K562 (cell line): ENCODE results near the gene SERTM1. TPM values are rescaled to one million over a fixed set of nuclear protein-coding genes. Genes with fewer than 3 reads are reported as not detected.

ENCODE experiments used
- CHD7 ChIP-seq: fragments of 200-600 bp; sonication (generic); IDR thresholded peaks from one replicate; pipeline ENCODE4 v1.6.1; 2012; ENCODE audit warnings: mild to moderate bottlenecking, low read depth, low read length, inconsistent platforms
- RAD21 ChIP-seq, 2 experiments: fragments of 250-450 bp in 1 of 2; fragments of 450-650 bp in 1 of 2; sonication (Bioruptor Pico) in 1 of 2; formaldehyde crosslinking in 1 of 2; IDR thresholded peaks in 1 of 2; conservative IDR thresholded peaks in 1 of 2; 2 replicates each; pipeline versions ENCODE4 v1.4.0 to v1.8.0; 2020 to 2022; ENCODE audit warnings: mild to moderate bottlenecking in 2 of 2, moderate library complexity in 1 of 2
- RAD51 ChIP-seq: fragments of 450-650 bp; IDR thresholded peaks from 2 replicates; pipeline ENCODE4 v1.7.1; 2016; ENCODE audit warnings: low read depth, mild to moderate bottlenecking, borderline replicate concordance
- SAFB ChIP-seq: fragments of 200-400 bp; formaldehyde crosslinking; IDR thresholded peaks from 2 replicates; pipeline ENCODE4 v1.6.1; 2017; ENCODE audit warnings: low read depth, low read length, borderline replicate concordance
- SMC3 ChIP-seq: conservative IDR thresholded peaks from 2 replicates; pipeline ENCODE4 v1.6.1; 2011; ENCODE audit warnings: low read depth, low read length, improper control_type of control experiment; ENCODE audit not compliant: insufficient read depth
- ZNF217 ChIP-seq: sonication (generic); formaldehyde crosslinking; IDR thresholded peaks from 2 replicates; pipeline ENCODE4 v1.8.0; 2022; ENCODE audit warnings: mild to moderate bottlenecking, missing genetic modification reagents
- polyA plus RNA-seq, 8 experiments: library from polyadenylated mRNA; depleted of rRNA in 4 of 8; stranded (reverse) in 5 of 8; unstranded in 3 of 8; fragments of >200 nt; fragmentation: Nextera tagmentation in 2 of 8; fragmentation: Illumina TruSeq in 1 of 8; extraction: Ambion mirVana in 2 of 8; extraction: Trizol in 1 of 8; gene quantifications; 2 replicates each; pipeline versions ENCODE4 v1.2.1 to v1.2.3, GENCODE V29; 2011 to 2014; ENCODE audit warnings: inconsistent platforms in 1 of 8, missing spikeins in 1 of 8
- total RNA-seq, 7 experiments: library from RNA; depleted of rRNA in 6 of 7; stranded (reverse); fragments of >200 nt in 6 of 7; fragmentation: Illumina TruSeq in 2 of 7; extraction: Trizol in 2 of 7; gene quantifications; 2 replicates each; pipeline versions ENCODE4 v1.2.1 to v1.2.3, GENCODE V29; 2011 to 2021; ENCODE audit warnings: low replicate concordance in 1 of 7

The SERTM1 gene
- total and polyA plus RNA-seq, 9 of the 15 experiments (the other 6 are each of a cell fraction or from before 2014, with no cell fraction given): not detected

DNA sequence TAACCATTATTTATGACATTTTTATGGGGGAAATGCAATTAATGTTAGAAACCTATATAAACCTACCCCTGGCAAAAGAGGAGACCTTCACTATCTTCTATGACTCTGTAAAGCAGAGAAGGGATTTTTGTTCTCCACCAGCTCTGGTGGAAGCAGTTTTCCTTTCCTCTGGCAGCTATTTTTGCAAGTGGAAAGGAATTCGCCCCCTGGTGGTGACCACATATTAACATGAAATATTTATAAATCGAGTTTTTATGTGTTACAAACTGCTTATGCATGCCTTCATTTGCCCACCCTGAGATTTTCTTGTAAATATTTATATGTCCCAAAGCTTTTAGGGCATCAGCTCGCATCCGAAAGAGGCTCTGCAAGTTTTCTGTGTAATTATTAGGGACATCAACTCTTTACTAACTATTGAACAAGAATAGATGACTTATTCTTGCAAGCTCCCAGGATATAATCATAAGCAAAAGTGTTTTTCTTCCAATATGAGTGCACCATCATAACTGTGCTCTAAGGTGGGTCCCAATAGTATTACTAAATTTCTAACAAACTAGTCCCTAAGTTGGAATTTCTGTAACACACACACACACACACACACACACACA, 62.4 kb downstream of the SERTM1 start (continued):
- TF ChIP-seq ZNF217 (CRISPR knock-in tag) (no peak), CHD7 (no peak), SMC3 (peak; percentile 43; the same call in 1 of the 2 replicates), RAD51 (no peak), SAFB (no peak), RAD21 (CRISPR knock-in tag; conservative IDR thresholded peaks at IDR 0.05 in 1 of 2, IDR thresholded peaks at IDR 0.05 in 1 of 2) (peak; percentile 33 to 46; a peak in 2 of 4 replicates)
- TF ChIP-seq, all 486 proteins: peak for 4
